GM18505 (cell line): Measurements from ENCODE around the gene GRIN1.
"Not testable (repeated sequence)": the region's sequence is repeated elsewhere in the genome, so short reads cannot be mapped to it uniquely, and the experiment has no call there.

Source experiments
- ATAC-seq: cut with Tn5 transposase; IDR thresholded peaks from one replicate; pipeline ENCODE4 v1.9.1; 2021; ENCODE audit not compliant: unreplicated experiment
- POLR2A ChIP-seq: IDR thresholded peaks from 4 replicates; pipeline ENCODE4 v1.6.1; 2011; ENCODE audit warnings: borderline replicate concordance; ENCODE audit not compliant: insufficient read depth, insufficient read length; ENCODE audit errors: extremely low read depth

GRIN1 gene

GRCh38 chr9:137115394-137116026 lies 23.4 kb upstream of the GRIN1 start:
- ATAC-seq, result no peak
- TF ChIP-seq POLR2A, result no peak

GRCh38 chr9:137116027-137116507 lies 22.9 kb upstream of the GRIN1 start:
- no peak for ATAC-seq
- no peak for TF ChIP-seq POLR2A

- no peak for TF ChIP-seq POLR2A
- no peak for ATAC-seq
Observed at GRCh38 chr9:137116728-137117127, 22.2 kb upstream of the GRIN1 start.

- no peak for TF ChIP-seq POLR2A
- no peak for ATAC-seq
Observed at GRCh38 chr9:137117269-137117731, 21.7 kb upstream of the GRIN1 start.

- ATAC-seq, result not testable (repeated sequence)
Observed at GRCh38 chr9:137118092-137118603, 20.8 kb upstream of the GRIN1 start.

- not testable (repeated sequence) for ATAC-seq
Observed at GRCh38 chr9:137121927-137122795, 16.8 kb upstream of the GRIN1 start.

- not testable (repeated sequence) for ATAC-seq
Observed at GRCh38 chr9:137122796-137123467, 16.0 kb upstream of the GRIN1 start.

GRCh38 chr9:137123468-137123837 lies 15.5 kb upstream of the GRIN1 start:
- no peak for TF ChIP-seq POLR2A
- ATAC-seq, result no peak

- not testable (repeated sequence) for ATAC-seq
Observed at GRCh38 chr9:137123952-137124462, 14.9 kb upstream of the GRIN1 start.

- no peak for TF ChIP-seq POLR2A
- no peak for ATAC-seq
Observed at GRCh38 chr9:137126786-137127185, 12.2 kb upstream of the GRIN1 start.

GRCh38 chr9:137127301-137128157 lies 11.4 kb upstream of the GRIN1 start:
- TF ChIP-seq POLR2A, result no peak
- no peak for ATAC-seq

- ATAC-seq, result no peak
Observed at GRCh38 chr9:137128158-137128861, 10.6 kb upstream of the GRIN1 start.

More at GRCh38 chr9:137128158-137128861, 10.6 kb upstream of the GRIN1 start:
- TF ChIP-seq POLR2A, result no peak
